GM12878 (cell line): Measurements from ENCODE around the gene POU4F3. TPM values are rescaled to one million over a fixed set of nuclear protein-coding genes. Genes with fewer than 3 reads are reported as not detected.

Experiments used
- ATAC-seq: fragments of 200-7000 bp; cut with Tn5 transposase; 3 replicates; pipeline ENCODE4 v1.9.1; 2020; ENCODE audit warnings: mild to moderate bottlenecking, moderate library complexity
- BruUV-seq: library from RNA; stranded (reverse); fragments of 400-500 nt; replicated peaks from 2 replicates; lab custom pipeline; 2021; lab: Mats Ljungman, UMichigan
- CTCF ChIA-PET: fragments of 300-600 bp; sonication (Branson Sonifier 250); formaldehyde crosslinking; extraction: SDS; loops from one replicate; lab custom pipeline; 2021; ENCODE audit warnings: inconsistent platforms; lab: Yijun Ruan, JAX
- POLR2A ChIA-PET: fragments of 350-600 bp; formaldehyde crosslinking; extraction: SDS; loops from one replicate; lab custom pipeline; 2021; ENCODE audit warnings: inconsistent platforms; lab: Charles Lee
- RAD21 ChIA-PET: fragments of 300-600 bp; sonication (Branson Sonifier 250); formaldehyde crosslinking; loops from one replicate; lab custom pipeline; 2023; ENCODE audit warnings: antibody characterized with exemption; ENCODE audit not compliant: unreplicated experiment; lab: Charles Lee
- SMC1A ChIA-PET: fragments of 300-600 bp; sonication (Branson Sonifier 250); formaldehyde crosslinking; loops from one replicate; lab custom pipeline; 2023; ENCODE audit not compliant: unreplicated experiment, uncharacterized antibody; lab: Charles Lee
- DNase-seq: peaks from one replicate; pipeline ENCODE4 v3.0.0-alpha.2; 2011; ENCODE audit warnings: low read depth, low spot score
- FAIRE-seq: peaks from 3 replicates; lab custom pipeline; 2011; peaks lifted over from hg19 to GRCh38; lab: Jason Lieb, UNC
- H2AFZ ChIP-seq: 2 replicates; pipeline ENCODE4 v1.6.0; 2011; ENCODE audit warnings: low read depth, low read length, control low read depth; ENCODE audit not compliant: control insufficient read depth
- H3K27ac ChIP-seq: 2 replicates; pipeline ENCODE4 v1.5.1; 2011; ENCODE audit warnings: control low read depth; ENCODE audit not compliant: control insufficient read depth, insufficient read depth
- H3K27me3 ChIP-seq, 2 experiments: replicated peaks in 1 of 2; 2 replicates each; pipeline versions ENCODE4 v1.6.0 to v1.6.1; 2011; ENCODE audit warnings: low read length in 1 of 2; ENCODE audit not compliant: control insufficient read depth in 2 of 2, insufficient read depth in 2 of 2
- H3K36me3 ChIP-seq, 2 experiments: 2 replicates each; pipeline ENCODE4 v1.5.1; 2011; ENCODE audit warnings: low read length in 1 of 2; ENCODE audit not compliant: control insufficient read depth in 2 of 2, insufficient read depth in 2 of 2
- H3K4me1 ChIP-seq: 2 replicates; pipeline ENCODE4 v1.6.1; 2011; ENCODE audit warnings: mild to moderate bottlenecking, low read length, moderate library complexity, mixed read lengths; ENCODE audit not compliant: control insufficient read depth, insufficient read depth
- H3K4me2 ChIP-seq: 2 replicates; pipeline ENCODE4 v1.6.0; 2011; ENCODE audit warnings: control low read depth; ENCODE audit not compliant: control insufficient read depth, insufficient read depth
- H3K4me3 ChIP-seq: fragments of 200-600 bp; sonication (generic); 2 replicates; pipeline ENCODE4 v1.5.1; 2016
- H3K79me2 ChIP-seq: 2 replicates; pipeline ENCODE4 v1.6.0; 2011; ENCODE audit warnings: low read length; ENCODE audit not compliant: control insufficient read depth, insufficient read depth
- H3K9ac ChIP-seq: 2 replicates; pipeline ENCODE4 v1.8.0; 2011; ENCODE audit warnings: low read length, control low read depth, mixed read lengths; ENCODE audit not compliant: control insufficient read depth, insufficient read depth
- H3K9me3 ChIP-seq: replicated peaks from 3 replicates; pipeline ENCODE4 v1.5.1; 2011; ENCODE audit warnings: mild to moderate bottlenecking, low read length; ENCODE audit not compliant: control insufficient read depth, insufficient read depth
- H4K20me1 ChIP-seq: 2 replicates; pipeline ENCODE4 v1.6.0; 2011; ENCODE audit not compliant: control insufficient read depth, insufficient read depth
- BCL11A ChIP-seq: IDR thresholded peaks from 2 replicates; pipeline ENCODE4 v1.6.1; 2011; ENCODE audit warnings: low read depth, low read length
- CHD1 ChIP-seq: IDR thresholded peaks from 2 replicates; pipeline ENCODE4 v1.6.1; 2012; ENCODE audit warnings: low read depth, low read length, improper control_type of control experiment
- CHD4 ChIP-seq: fragments of 200-600 bp; sonication (generic); IDR thresholded peaks from 2 replicates; pipeline ENCODE4 v1.6.1; 2016; ENCODE audit warnings: mild to moderate bottlenecking
- FOS ChIP-seq: IDR thresholded peaks from 3 replicates; pipeline ENCODE4 v1.6.1; 2011; ENCODE audit warnings: borderline replicate concordance; ENCODE audit not compliant: insufficient read length; ENCODE audit errors: extremely low read depth
- NFXL1 ChIP-seq: fragments of 450-650 bp; IDR thresholded peaks from 2 replicates; pipeline ENCODE4 v1.6.1; 2017; ENCODE audit warnings: antibody characterized with exemption, mild to moderate bottlenecking, borderline replicate concordance
- NRF1 ChIP-seq: conservative IDR thresholded peaks from 2 replicates; pipeline ENCODE4 v1.6.1; 2011; ENCODE audit warnings: mild to moderate bottlenecking, low read depth, low read length, improper control_type of control experiment
- SPI1 ChIP-seq: IDR thresholded peaks from 2 replicates; pipeline ENCODE4 v1.6.1; 2011; ENCODE audit warnings: low read depth, mild to moderate bottlenecking, low read length, moderate library complexity, borderline replicate concordance; ENCODE audit not compliant: insufficient read depth
- ZBTB40 ChIP-seq: fragments of 450-650 bp; IDR thresholded peaks from 2 replicates; pipeline ENCODE4 v1.6.1; 2016; ENCODE audit warnings: mild to moderate bottlenecking, moderate library complexity, borderline replicate concordance
- WGBS: methylation state at CpG from one replicate; pipeline ENCODE4 v1.1.6; 2016; ENCODE audit warnings: low lambda C conversion rate; ENCODE audit not compliant: insufficient replicate concordance, insufficient coverage; ENCODE audit errors: missing lambda C conversion rate; 5-methylcytosine and 5-hydroxymethylcytosine counted together
- in situ Hi-C: fragments of 300-500 bp; cut with MboI; formaldehyde crosslinking; loops from 9 replicates; pipeline ENCODE4 v1.14.3; 2018; ENCODE audit warnings: mixed read lengths
- intact Hi-C: fragments of 100-400 bp; cut with micrococcal nuclease; formaldehyde crosslinking; loops from one replicate; pipeline ENCODE4 v1.14.2; 2022; ENCODE audit not compliant: unreplicated experiment
- polyA plus RNA-seq, 11 experiments: library from polyadenylated mRNA; depleted of rRNA in 4 of 11; unstranded in 6 of 11; stranded (reverse) in 5 of 11; fragments of >200 nt; fragmentation: Nextera tagmentation in 4 of 11; fragmentation: Illumina TruSeq in 1 of 11; extraction: Ambion mirVana in 4 of 11; extraction: Trizol in 1 of 11; gene quantifications; 1 replicate in 1 of 11; 2 replicates in 10 of 11; pipeline versions ENCODE4 v1.2.1 to v1.2.3, GENCODE V29; 2011 to 2016; ENCODE audit warnings: inconsistent platforms in 2 of 11, missing spikeins in 2 of 11, low read depth in 1 of 11
- total RNA-seq, 4 experiments: library from RNA; depleted of rRNA in 3 of 4; stranded (reverse); fragments of >200 nt in 3 of 4; fragmentation: Illumina TruSeq in 1 of 4; extraction: Trizol in 1 of 4; gene quantifications; 2 replicates each; pipeline versions ENCODE4 v1.2.1 to v1.2.3, GENCODE V29; 2013 to 2021
- TF ChIP-seq, protein P1 (sequence below): fragments of 450-650 bp; IDR thresholded peaks from 2 replicates; pipeline ENCODE4 v1.6.1; 2017; ENCODE audit warnings: mild to moderate bottlenecking, moderate library complexity

The POU4F3 gene
- total and polyA plus RNA-seq, 10 of the 15 experiments (the other 5 are each of a cell fraction or from before 2014, with no cell fraction given) = 0.03 to 0.19 (median 0.08) TPM; not detected in 5

GRCh38 chr5:146369691-146370090 is 31.1 kb downstream of the POU4F3 start:
- WGBS = 49% methylated on average over 3 of the region's 3 CpGs
- ATAC-seq = no peak

More at GRCh38 chr5:146369691-146370090, 31.1 kb downstream of the POU4F3 start:
- Histone ChIP-seq H3K4me1 (no peaks in the 10 kb centered on the region), H3K9ac (no peak overlapping the region), H3K9me3 (no peaks in the 10 kb centered on the region), H2AFZ (no peak overlapping the region), H3K27me3 (no peaks in the 10 kb centered on the region), H3K4me3 (no peak overlapping the region), H4K20me1 (no peaks in the 10 kb centered on the region), H3K79me2 (no peaks in the 10 kb centered on the region), H3K4me2 (no peak overlapping the region), H3K36me3 (no peaks in the 10 kb centered on the region), H3K27ac (no peak overlapping the region)
- SMC1A ChIA-PET = interaction anchor here (0.5 kb wide), 1 partner anchor 47 kb away, joined by 3 read pairs; no protein-coding TSS in a partner anchor
- RAD21 ChIA-PET = no interaction called here
- CTCF ChIA-PET = no interaction called here
- intact Hi-C loops (no loop called here), in situ Hi-C loops (no loop called here)
- DNase-seq (no peak), FAIRE-seq (no peak)
- BruUV-seq = no TSS peak
- POLR2A ChIA-PET = no interaction called here
- TF ChIP-seq CHD4 (no peak), NRF1 (no peak), NFXL1 (no peak), CHD1 (no peak), ZBTB40 (no peak), FOS (no peak), SPI1 (no peak), BCL11A (no peak)
- TF ChIP-seq, protein P1, sequence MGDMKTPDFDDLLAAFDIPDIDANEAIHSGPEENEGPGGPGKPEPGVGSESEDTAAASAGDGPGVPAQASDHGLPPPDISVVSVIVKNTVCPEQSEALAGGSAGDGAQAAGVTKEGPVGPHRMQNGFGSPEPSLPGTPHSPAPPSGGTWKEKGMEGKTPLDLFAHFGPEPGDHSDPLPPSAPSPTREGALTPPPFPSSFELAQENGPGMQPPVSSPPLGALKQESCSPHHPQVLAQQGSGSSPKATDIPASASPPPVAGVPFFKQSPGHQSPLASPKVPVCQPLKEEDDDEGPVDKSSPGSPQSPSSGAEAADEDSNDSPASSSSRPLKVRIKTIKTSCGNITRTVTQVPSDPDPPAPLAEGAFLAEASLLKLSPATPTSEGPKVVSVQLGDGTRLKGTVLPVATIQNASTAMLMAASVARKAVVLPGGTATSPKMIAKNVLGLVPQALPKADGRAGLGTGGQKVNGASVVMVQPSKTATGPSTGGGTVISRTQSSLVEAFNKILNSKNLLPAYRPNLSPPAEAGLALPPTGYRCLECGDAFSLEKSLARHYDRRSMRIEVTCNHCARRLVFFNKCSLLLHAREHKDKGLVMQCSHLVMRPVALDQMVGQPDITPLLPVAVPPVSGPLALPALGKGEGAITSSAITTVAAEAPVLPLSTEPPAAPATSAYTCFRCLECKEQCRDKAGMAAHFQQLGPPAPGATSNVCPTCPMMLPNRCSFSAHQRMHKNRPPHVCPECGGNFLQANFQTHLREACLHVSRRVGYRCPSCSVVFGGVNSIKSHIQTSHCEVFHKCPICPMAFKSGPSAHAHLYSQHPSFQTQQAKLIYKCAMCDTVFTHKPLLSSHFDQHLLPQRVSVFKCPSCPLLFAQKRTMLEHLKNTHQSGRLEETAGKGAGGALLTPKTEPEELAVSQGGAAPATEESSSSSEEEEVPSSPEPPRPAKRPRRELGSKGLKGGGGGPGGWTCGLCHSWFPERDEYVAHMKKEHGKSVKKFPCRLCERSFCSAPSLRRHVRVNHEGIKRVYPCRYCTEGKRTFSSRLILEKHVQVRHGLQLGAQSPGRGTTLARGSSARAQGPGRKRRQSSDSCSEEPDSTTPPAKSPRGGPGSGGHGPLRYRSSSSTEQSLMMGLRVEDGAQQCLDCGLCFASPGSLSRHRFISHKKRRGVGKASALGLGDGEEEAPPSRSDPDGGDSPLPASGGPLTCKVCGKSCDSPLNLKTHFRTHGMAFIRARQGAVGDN = no peak
